Kidney (tissue), 14 donors: ENCODE results near the gene CNTN5. TPM values are rescaled to one million over a fixed set of nuclear protein-coding genes. Genes with fewer than 3 reads are reported as not detected.

Experiments
- DNase-seq, 5 donors: peaks; one replicate each; pipeline ENCODE4 v3.0.0-alpha.2; 2013 to 2020
- FAIRE-seq: peaks from 2 replicates; lab custom pipeline; 2012; peaks lifted over from hg19 to GRCh38; lab: Jason Lieb, UNC
- H3K27ac ChIP-seq, 2 donors: one replicate each; pipeline ENCODE4 v1.7.0; 2013; ENCODE audit warnings: low read depth in 2 of 2, low read length in 2 of 2, inconsistent platforms in 1 of 2
- H3K27me3 ChIP-seq: one replicate; pipeline ENCODE4 v1.7.1; 2013; ENCODE audit warnings: low read length, inconsistent platforms; ENCODE audit not compliant: control insufficient read depth, insufficient read depth
- H3K36me3 ChIP-seq, 3 donors: one replicate each; pipeline versions ENCODE4 v1.7.0 to v1.7.1; 2013; ENCODE audit warnings: low read length in 3 of 3, control low read depth in 1 of 3, inconsistent platforms in 1 of 3; ENCODE audit not compliant: insufficient read depth in 3 of 3, control insufficient read depth in 2 of 3
- H3K4me1 ChIP-seq, 3 donors: one replicate each; pipeline versions ENCODE4 v1.7.0 to v1.7.1; 2013; ENCODE audit warnings: low read length in 3 of 3, inconsistent platforms in 1 of 3, low read depth in 1 of 3; ENCODE audit not compliant: control insufficient read depth in 2 of 3, insufficient read depth in 2 of 3
- H3K4me3 ChIP-seq, 3 donors: one replicate each; pipeline versions ENCODE4 v1.7.0 to v1.8.1; 2013; ENCODE audit warnings: low read length in 3 of 3, control low read depth in 1 of 3, inconsistent platforms in 1 of 3
- H3K9ac ChIP-seq, 3 donors: one replicate each; pipeline versions ENCODE4 v1.7.0 to v1.7.1; 2013; ENCODE audit warnings: low read length in 3 of 3, control low read depth in 1 of 3, inconsistent platforms in 1 of 3
- H3K9me3 ChIP-seq, 3 donors: one replicate each; pipeline versions ENCODE4 v1.7.0 to v1.7.1; 2013; ENCODE audit warnings: low read length in 3 of 3, control low read depth in 1 of 3, inconsistent platforms in 1 of 3; ENCODE audit not compliant: control insufficient read depth in 2 of 3, insufficient read depth in 1 of 3
- CTCF ChIP-seq: IDR thresholded peaks from 3 replicates; pipeline ENCODE4 v1.5.1; 2012; ENCODE audit warnings: mild to moderate bottlenecking, moderate library complexity, borderline replicate concordance; ENCODE audit not compliant: insufficient read depth; ENCODE audit errors: extremely low read depth
- intact Hi-C: fragments of 100-400 bp; cut with DNase I; formaldehyde crosslinking; loops from one replicate; pipeline ENCODE4 v1.11.1; 2022
- polyA plus RNA-seq: library from polyadenylated mRNA; stranded (reverse); fragments of 350-450 nt; fragmentation: Illumina TruSeq; extraction: RNeasy Lipid Tissue Mini Kit (QIAGEN cat#74804); gene quantifications from one replicate; pipeline ENCODE4 v1.2.3, GENCODE V29; 2014; ENCODE audit warnings: low read depth, low replicate concordance; ENCODE audit not compliant: insufficient read depth
- total RNA-seq: library from RNA; stranded (reverse); fragmentation: NEBNext Ultra II Directional; extraction: Animal tissue kit (Norgen Biotek cat#: 25700); gene quantifications from one replicate; pipeline ENCODE4 v1.2.1, GENCODE V29; 2021
- donor health status: control.
- donor health status: control.
- donor health status: control.
- donor health status: control.
- donor health status: control.
- donor health status: DM: yes; HTN: yes; CAD: no.
- donor health status: Normal renal cell carcinoma (clear cell type).

The CNTN5 gene
- total and polyA plus RNA-seq, 2 donors from 2014 or later = 0.11 to 0.66 TPM

GRCh38 chr11:99268886-99269285, 248.1 kb downstream of the CNTN5 start:
- intact Hi-C loops = no loop called here
- Histone ChIP-seq H3K9ac (no peak overlapping the region), H3K27me3 (no peaks in the 10 kb centered on the region), H3K4me1 (no peaks in the 10 kb centered on the region), H3K9me3 (no peaks in the 10 kb centered on the region), H3K27ac (no peak overlapping the region), H3K36me3 (no peaks in the 10 kb centered on the region), H3K4me3 (no peak overlapping the region)
- FAIRE-seq (no peak), DNase-seq (peak in 3 of 5 donors; percentile 18 to 74 (median 65))
- TF ChIP-seq CTCF = no peak

- Histone ChIP-seq H3K9me3 (no peaks in the 10 kb centered on the region), H3K4me3 (no peak overlapping the region), H3K27me3 (no peaks in the 10 kb centered on the region), H3K36me3 (no peaks in the 10 kb centered on the region), H3K27ac (no peak overlapping the region), H3K4me1 (no peaks in the 10 kb centered on the region), H3K9ac (no peak overlapping the region)
- intact Hi-C loops = no loop called here
- FAIRE-seq (no peak), DNase-seq (no peak)
- no peak for TF ChIP-seq CTCF
Measured at GRCh38 chr11:99271527-99271926, 250.8 kb downstream of the CNTN5 start.

GRCh38 chr11:99275521-99275920, 254.8 kb downstream of the CNTN5 start:
- no peak for TF ChIP-seq CTCF
- H3K4me3 ChIP-seq = no peak overlapping the region
- intact Hi-C loops = no loop called here
- FAIRE-seq (no peak), DNase-seq (peak in 2 of 5 donors; percentile 30 to 37)
- no peaks in the 10 kb centered on the region for H3K4me1 ChIP-seq
- H3K27me3 ChIP-seq = no peaks in the 10 kb centered on the region
- H3K9ac ChIP-seq = no peak overlapping the region
- no peaks in the 10 kb centered on the region for H3K9me3 ChIP-seq
- no peaks in the 10 kb centered on the region for H3K36me3 ChIP-seq
- H3K27ac ChIP-seq = no peak overlapping the region

- intact Hi-C loops = no loop called here
- DNase-seq (peak in 2 of 5 donors; percentile 42 to 51), FAIRE-seq (no peak)
- no peak for TF ChIP-seq CTCF
- H3K27me3 ChIP-seq = no peaks in the 10 kb centered on the region
- no peaks in the 10 kb centered on the region for H3K36me3 ChIP-seq
- no peak overlapping the region for H3K9ac ChIP-seq
- H3K27ac ChIP-seq = no peak overlapping the region
- no peaks in the 10 kb centered on the region for H3K4me1 ChIP-seq
- H3K9me3 ChIP-seq = no peaks in the 10 kb centered on the region
- H3K4me3 ChIP-seq = no peak overlapping the region
Measured at GRCh38 chr11:99277281-99277680, 256.5 kb downstream of the CNTN5 start.
